GM18951 (cell line): ENCODE data around the gene ZNF121.
"Not testable (repeated sequence)": the region's sequence is repeated elsewhere in the genome, so short reads cannot be mapped to it uniquely, and the experiment has no call there.

Source experiments
- POLR2A ChIP-seq: IDR thresholded peaks from 4 replicates; pipeline ENCODE4 v1.6.1; 2011; ENCODE audit warnings: mild to moderate bottlenecking; ENCODE audit not compliant: insufficient read length, insufficient read depth; ENCODE audit errors: extremely low read depth
- in situ Hi-C: fragments of 300-500 bp; cut with MboI; formaldehyde crosslinking; loops from one replicate; pipeline ENCODE4 v1.12.0; 2022; ENCODE audit warnings: low sequenced_read_pairs, mixed read lengths, inconsistent platforms; ENCODE audit not compliant: unreplicated experiment

Gene ZNF121

DNA sequence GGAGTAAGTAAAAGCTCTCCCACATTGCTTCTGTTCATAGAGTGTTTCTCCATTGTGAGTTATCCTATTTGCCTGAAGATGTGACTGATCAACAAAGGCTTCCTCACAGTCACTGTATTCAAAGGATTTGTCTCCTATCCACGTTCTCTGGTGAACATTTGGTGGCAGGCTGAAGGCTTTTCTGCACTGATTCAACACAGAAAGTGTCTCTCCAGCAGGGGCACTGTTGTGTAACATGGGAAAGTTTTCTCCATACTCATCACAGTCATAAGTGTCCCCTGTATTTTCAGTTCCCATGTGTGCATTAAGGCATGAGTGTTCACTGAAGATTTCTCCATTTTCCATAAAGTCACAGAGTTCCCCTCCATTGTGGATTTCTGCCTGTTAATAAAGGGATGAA, 17.6 kb downstream of the ZNF121 start:
- TF ChIP-seq POLR2A: no peak
- in situ Hi-C loops: no loop called here

DNA sequence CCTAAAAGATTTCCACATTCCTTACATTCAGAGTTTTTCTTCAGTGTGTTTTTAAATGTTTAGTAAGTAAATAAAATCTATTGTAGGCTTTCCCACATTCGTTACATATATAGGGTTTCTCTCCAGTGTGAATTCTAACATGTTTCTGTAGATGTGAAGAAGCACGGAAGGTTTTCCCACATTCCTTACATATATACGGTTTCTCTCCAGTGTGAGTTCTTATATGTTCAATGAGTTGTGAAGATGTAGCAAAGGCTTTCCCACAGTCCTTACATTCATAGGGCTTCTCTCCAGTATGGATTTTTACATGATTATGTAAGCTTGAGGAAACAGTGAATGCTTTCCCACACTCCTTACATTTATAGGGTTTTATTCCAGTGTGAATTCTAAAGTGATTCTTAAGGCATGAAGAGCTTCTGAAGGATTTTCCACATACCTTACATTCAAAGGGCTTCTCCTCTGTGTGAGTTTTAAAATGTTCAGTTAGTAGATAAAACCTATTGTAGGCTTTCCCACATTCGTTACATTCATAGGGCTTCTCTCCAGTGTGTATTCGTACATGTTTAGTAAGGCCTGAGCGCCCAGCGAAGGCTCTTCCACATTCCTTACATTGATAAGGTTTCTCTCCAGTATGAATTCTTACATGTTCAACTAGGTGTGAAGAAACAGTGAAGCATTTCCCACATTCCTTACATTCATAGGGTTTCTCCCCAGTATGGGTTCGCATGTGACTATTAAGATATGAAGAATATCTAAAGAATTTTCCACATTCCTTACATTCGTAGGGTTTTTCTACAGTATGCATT, 18.2 kb downstream of the ZNF121 start:
- TF ChIP-seq POLR2A: no peak
- in situ Hi-C loops: no loop called here

DNA sequence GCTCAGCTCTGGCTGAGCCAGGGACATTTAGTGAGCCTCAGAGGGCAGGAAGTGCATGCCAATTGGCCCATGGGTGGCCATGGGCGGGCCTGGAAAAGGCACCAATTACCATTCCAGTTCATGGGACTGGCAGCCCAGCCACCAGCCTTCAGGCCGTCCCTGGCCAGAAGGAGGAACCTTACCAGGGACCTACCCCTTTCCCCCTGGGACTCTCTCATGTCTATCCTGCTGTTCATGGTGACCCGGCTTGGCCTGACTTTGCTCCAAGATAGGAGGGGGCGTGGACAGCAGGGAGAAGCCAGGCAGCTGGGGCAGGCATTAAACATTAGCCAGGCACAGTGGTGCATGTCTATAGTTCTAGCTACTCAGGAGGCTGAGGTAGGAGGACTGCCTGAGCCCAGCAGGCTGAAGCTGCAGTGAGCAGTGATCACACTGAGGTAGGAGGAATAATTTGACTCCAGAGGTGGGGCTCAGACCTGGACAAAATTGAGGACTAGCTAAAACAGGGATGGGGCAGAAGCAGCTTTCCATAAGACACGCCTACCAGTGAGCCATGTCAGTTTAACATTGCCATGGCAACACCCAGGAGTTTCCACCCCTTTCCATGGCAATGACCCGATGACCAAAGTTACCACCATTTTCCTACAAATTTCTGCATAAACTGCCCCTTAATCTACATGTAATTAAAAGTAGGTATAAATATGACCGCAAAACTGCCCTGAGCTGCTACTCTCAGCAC, 31.6 kb downstream of the ZNF121 start:
- no peak for TF ChIP-seq POLR2A
- in situ Hi-C loops: no loop called here

DNA sequence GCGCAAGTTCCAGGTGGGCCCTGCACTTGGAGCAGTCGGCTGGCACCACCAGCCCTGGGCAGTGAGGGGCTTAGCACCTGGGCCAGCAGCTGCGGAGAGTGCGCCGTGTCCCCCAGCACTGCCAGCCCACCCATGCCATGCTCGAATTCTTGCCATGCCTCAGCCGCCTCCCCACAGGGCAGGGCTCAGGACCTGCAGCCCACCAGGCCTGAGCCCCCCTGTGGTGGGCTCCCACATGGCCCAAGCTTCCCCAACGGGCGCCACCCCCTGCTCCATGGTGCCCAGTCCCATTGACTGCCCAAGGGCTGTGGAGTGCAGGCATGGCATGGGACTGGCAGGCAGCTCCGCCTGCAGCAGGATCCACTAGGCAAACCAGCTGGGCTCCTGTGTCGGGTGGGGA, 36.4 kb downstream of the ZNF121 start:
- TF ChIP-seq POLR2A: no peak
- in situ Hi-C loops: no loop called here

DNA sequence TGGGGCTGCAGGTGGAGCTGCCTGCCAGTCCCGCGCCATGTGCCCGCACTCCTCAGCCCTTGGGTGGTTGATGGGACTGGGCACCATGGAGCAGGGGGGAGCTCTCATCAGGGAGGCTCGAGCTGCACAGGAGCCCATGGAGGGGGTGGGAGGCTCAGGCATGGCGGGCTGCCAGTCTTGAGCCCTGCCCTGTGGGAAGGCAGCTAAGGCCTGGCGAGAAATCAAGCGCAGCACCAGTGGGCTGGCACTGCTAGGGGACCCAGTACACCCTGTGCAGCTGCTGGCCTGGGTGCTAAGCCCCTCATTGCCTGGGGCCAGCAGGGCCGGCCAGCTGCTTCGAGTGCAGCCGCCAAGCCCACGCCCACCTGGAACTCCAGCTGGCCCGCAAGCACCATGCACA, 43.0 kb downstream of the ZNF121 start:
- in situ Hi-C loops: not testable (repeated sequence)

DNA sequence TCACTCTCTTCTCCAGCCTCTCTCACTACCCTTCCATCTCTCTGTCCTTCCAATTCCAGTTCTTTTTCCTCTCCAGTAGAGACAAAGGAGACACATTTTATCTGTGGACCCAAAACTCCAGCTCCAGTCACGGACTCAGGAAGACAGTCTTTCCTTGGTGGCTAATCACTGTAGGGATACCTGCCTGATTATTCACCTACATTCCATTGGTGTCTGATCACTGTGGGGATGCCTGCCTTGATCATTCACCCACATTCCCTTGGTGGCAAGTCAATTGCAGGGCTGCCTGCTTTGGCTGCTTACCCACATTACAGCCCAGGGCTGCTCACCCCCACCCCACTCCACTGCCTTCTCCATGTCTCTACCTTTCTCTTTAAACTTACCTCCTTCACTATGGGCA, 44.4 kb downstream of the ZNF121 start:
- in situ Hi-C loops: not testable (repeated sequence)

DNA sequence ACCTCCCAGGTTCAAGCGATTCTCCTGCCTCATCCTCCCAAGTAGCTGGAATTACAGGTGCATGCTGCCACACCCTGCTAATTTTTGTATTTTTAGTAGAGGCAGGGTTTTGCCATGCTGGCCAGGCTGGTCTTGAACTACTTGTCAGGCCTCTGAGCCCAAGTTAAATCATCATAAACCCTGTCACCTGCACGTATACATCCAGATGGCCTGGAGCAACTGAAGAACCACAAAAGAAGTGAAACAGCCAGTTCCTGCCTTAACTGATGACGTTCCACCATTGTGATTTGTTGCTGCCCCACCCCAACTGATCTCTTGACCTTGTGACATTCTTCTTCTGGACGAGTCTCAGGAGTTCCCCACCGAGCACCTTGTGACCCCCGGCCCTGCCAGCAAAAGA, 45.1 kb downstream of the ZNF121 start:
- in situ Hi-C loops: not testable (repeated sequence)

DNA sequence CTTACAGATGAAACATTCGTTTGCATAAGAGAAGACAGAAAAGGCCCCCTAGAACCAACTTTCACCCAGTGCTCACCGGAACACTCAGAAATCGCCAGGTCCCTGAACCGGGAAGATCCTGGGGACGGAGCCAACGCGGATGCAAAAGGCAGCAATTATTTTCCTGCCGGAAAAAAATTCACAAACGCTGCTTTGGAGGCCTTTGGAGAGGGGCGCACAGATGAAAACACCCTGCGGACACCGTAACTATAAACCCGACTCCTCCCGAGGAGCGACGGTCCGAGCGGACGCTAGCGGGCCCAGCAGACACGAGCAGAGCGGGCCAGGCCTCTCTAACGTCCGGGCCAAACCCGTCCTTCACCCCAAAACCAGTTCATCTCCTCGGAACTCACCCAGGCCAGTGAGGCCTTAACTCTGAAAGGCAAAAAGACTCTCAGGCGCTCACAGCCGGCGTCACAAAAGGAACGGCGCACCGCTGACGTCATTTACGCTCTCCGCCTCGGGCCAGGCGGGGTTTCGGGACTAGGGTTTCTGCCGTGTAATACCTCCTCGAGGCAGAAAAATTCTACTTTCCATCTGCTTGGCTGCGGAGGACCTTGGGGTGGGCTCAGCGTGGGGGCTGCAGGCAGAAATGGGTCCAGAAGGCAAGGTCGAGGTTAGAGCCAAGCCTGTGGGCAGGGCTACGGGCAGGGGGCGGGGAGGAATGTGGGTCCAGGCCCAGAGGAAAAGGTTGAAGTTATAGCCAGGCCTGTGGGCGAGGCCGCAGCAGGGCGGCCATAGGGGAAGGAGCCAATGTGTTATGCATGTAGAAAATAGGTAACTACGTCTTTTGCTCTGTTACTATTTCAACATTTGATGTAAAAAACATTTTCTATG, 45.9 kb downstream of the ZNF121 start, which contains the start of gene ZNF426:
Gene ZNF426, minus strand, starts transcription at position 463 of the 876 bp plus-strand sequence. CDS start 2,413 bp downstream, outside the sequence.
- in situ Hi-C loops: no loop called here
- TF ChIP-seq POLR2A: peak; percentile 64

DNA sequence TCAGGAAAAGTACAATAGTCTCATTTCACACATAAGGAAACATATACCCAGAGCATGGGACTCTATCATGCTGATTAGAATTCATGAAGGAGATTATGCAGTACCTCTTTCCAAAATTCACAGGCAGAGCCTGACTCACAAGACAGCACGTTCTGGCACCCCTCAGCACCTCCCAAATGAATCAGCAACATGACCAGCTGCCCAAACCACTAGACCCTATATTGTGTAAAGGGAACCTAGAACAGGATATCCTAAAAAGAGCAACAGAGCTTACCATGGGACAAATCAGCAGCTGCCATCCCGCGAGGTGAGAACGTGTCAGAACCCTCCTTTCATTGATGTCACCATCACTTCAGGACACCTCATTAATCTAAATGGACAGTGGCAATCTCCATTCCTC, 48.4 kb downstream of the ZNF121 start:
- TF ChIP-seq POLR2A: no peak
- in situ Hi-C loops: no loop called here

DNA sequence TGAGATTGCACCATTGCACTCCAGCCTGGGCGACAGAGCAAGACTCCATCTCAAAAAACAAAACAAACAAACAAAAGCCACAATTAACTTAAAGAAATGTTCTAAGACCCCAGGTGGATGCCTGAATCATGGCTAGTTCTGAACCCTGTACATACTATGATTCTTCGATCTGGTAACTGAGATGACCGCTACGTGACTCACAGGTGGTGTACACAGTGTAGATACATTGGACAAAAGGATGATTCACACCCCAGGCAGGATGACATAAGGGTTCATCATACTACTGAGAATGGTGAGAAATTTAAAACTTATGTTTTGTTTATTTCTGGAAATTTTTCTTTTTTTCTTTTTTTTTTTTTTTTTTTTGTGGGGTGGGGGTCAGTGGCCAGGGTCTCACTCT, 52.4 kb downstream of the ZNF121 start:
- in situ Hi-C loops: no loop called here
- TF ChIP-seq POLR2A: no peak

DNA sequence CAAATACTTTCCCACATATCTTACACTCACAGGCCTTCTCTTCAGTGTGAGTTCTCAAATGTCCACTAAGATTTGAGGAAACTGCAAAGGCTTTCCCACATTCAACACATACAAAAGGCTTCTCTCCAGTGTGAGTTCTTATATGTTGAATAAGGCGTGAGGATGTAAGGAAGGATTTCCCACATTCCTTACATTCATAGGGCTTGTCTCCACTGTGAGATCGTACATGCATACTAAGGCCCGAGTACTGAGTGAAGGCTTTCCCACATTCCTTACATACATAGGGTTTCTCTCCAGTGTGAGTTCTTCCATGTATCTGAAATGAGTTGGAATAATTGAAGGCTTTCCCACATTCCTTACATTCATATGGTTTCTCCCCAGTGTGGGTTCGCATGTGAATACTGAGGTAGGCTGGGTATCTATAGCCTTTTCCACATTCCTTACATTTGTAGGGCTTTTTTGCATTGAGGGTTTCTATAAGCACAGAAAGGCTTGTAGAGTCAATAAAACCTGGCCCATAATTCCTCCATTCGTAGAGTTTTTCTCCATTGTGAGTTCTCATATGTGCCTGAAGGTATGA, 55.5 kb downstream of the ZNF121 start:
- TF ChIP-seq POLR2A: no peak
- in situ Hi-C loops: no loop called here

DNA sequence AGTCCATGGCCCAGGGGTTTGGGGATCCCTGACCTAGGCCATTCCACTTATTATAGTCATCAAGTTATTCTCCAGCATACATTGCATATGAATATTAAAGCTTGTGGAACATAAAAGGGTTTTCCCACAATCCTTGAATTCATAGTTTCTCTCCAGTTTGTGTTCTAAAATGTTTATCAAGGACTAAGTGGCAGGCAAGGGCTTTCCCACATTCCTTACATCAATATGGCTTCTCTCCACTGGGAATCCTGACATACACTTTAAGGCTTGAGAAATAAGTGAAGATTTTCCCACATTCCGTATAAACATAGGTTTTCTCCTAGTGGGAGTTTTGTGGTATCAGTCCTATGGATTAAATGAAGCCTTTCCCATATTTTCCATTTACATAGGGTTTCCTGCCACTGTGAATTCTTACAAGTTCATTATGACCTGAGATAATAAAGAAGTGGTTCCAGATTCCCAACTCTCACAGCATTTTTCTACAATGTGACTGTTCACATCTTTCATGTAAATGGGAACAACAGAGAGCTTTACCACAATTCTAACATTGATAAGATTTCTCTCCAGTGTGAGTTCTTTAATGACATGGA, 60.3 kb downstream of the ZNF121 start:
- TF ChIP-seq POLR2A: no peak
- in situ Hi-C loops: no loop called here
